ENCODE measurements around the gene WDR77. TPM values are rescaled to one million over a fixed set of nuclear protein-coding genes. Genes with fewer than 3 reads are reported as not detected.

Gene WDR77
- total RNA-seq, 6 experiments from 2014 or later = 42.5 to 53.7 (median 47.7) TPM

DNA sequence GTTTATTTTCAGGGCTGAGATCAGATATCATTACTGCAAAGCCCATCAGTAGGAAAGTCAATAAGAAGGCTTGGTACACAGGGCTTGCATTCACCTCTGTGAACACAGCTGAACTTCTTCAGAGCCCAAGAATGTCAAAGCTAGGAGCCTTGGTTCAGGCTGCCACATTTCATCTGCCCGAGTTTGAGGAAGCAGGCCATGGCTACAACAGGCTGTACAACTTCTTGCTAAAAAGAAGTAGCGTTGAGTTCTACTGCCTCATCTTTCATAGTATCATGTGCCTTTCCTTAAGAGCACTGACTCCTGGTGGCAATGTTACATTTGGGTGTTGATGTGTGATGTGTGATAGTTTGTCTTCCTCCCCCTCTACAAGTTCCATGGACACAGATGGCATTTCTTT, 34.8 kb upstream of the WDR77 start:
- no peaks in the 10 kb centered on the region for H3K9me3 Mint-ChIP-seq
- H3K4me1 Mint-ChIP-seq (ENCODE audit: low read depth) = peaks cover 33% of the 10 kb centered on the region
- no peak for DNase-seq
- H3K27me3 Mint-ChIP-seq (ENCODE audit: insufficient read depth) = no peaks in the 10 kb centered on the region
- H3K36me3 Mint-ChIP-seq (ENCODE audit: low read depth) = no peaks in the 10 kb centered on the region
- no peak for TF ChIP-seq CTCF (IDR thresholded peaks at IDR 0.05)
- no peak overlapping the region for H3K27ac Mint-ChIP-seq
- H3K4me3 Mint-ChIP-seq = no peak overlapping the region

GRCh38 chr1:111483166-111483565, 34.1 kb upstream of the WDR77 start:
- H3K36me3 Mint-ChIP-seq (ENCODE audit: low read depth) = no peaks in the 10 kb centered on the region
- no peak overlapping the region for H3K27ac Mint-ChIP-seq
- TF ChIP-seq CTCF (IDR thresholded peaks at IDR 0.05) = no peak

GRCh38 chr1:111481387-111482221, 32.5 kb upstream of the WDR77 start:
- TF ChIP-seq CTCF (IDR thresholded peaks at IDR 0.05) = peak; percentile 77
- peak; percentile 62 for DNase-seq
- no peaks in the 10 kb centered on the region for H3K36me3 Mint-ChIP-seq (ENCODE audit: low read depth)
- H3K4me3 Mint-ChIP-seq = no peak overlapping the region
- H3K27ac Mint-ChIP-seq = no peak overlapping the region
- peaks cover 33% of the 10 kb centered on the region for H3K4me1 Mint-ChIP-seq (ENCODE audit: low read depth)
- no peaks in the 10 kb centered on the region for H3K27me3 Mint-ChIP-seq (ENCODE audit: insufficient read depth)
- no peaks in the 10 kb centered on the region for H3K9me3 Mint-ChIP-seq

More at GRCh38 chr1:111483166-111483565, 34.1 kb upstream of the WDR77 start:
- peak; percentile 36 for DNase-seq
- H3K4me1 Mint-ChIP-seq (ENCODE audit: low read depth) = peaks cover 33% of the 10 kb centered on the region
- no peaks in the 10 kb centered on the region for H3K27me3 Mint-ChIP-seq (ENCODE audit: insufficient read depth)
- H3K4me3 Mint-ChIP-seq = no peak overlapping the region
- H3K9me3 Mint-ChIP-seq = no peaks in the 10 kb centered on the region

- Mint-ChIP-seq H3K9me3 (no peaks in the 10 kb centered on the region), H3K4me3 (no peak overlapping the region), H3K4me1 (ENCODE audit: low read depth) (peaks cover 37% of the 10 kb centered on the region), H3K36me3 (ENCODE audit: low read depth) (no peaks in the 10 kb centered on the region), H3K27ac (no peak overlapping the region), H3K27me3 (ENCODE audit: insufficient read depth) (no peaks in the 10 kb centered on the region)
- DNase-seq = no peak
- no peak for TF ChIP-seq CTCF (IDR thresholded peaks at IDR 0.05)
Observed at GRCh38 chr1:111480674-111481073, 31.6 kb upstream of the WDR77 start.

DNA sequence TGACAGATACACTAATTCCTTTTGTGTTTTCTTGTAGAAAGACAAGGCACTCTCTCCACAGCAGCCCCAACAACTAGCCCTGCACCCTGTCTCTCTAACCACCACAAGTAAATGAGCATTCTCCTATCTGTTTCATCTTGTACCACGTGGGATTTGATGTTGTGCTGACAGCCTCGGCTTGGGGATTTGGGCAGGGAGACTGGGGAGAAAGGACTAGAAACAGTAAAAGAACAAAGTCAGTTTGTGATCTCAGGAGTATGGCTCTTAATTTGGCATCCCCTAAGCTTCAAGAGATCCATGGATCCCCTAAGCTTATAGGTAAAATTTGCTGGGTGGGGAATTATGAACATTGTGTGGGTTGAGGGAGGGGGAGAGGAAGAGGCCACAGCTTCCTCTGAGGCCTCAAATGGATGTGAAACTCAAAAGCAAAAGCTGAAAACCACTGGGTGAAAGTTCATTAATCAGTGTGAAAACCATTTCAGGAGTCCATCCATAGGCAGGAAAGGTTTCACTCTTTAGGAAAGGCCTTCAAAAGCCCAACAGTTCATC, 27.8 kb upstream of the WDR77 start:
- peaks cover 20% of the 10 kb centered on the region for H3K4me1 Mint-ChIP-seq (ENCODE audit: low read depth)
- no peaks in the 10 kb centered on the region for H3K9me3 Mint-ChIP-seq
- TF ChIP-seq CTCF (IDR thresholded peaks at IDR 0.05) = no peak
- H3K27me3 Mint-ChIP-seq (ENCODE audit: insufficient read depth) = no peaks in the 10 kb centered on the region
- H3K36me3 Mint-ChIP-seq (ENCODE audit: low read depth) = no peaks in the 10 kb centered on the region
- H3K27ac Mint-ChIP-seq = no peak overlapping the region
- no peak for DNase-seq
- H3K4me3 Mint-ChIP-seq = no peak overlapping the region
